GM12878 (cell line): Measurements from ENCODE around the gene SOX18. TPM values are rescaled to one million over a fixed set of nuclear protein-coding genes. Genes with fewer than 3 reads are reported as not detected.

ENCODE experiments used
- ATAC-seq: fragments of 200-7000 bp; cut with Tn5 transposase; 3 replicates; pipeline ENCODE4 v1.9.1; 2020; ENCODE audit warnings: mild to moderate bottlenecking, moderate library complexity
- BruUV-seq: library from RNA; stranded (reverse); fragments of 400-500 nt; replicated peaks from 2 replicates; lab custom pipeline; 2021; lab: Mats Ljungman, UMichigan
- CTCF ChIA-PET: fragments of 300-600 bp; sonication (Branson Sonifier 250); formaldehyde crosslinking; extraction: SDS; loops from one replicate; lab custom pipeline; 2021; ENCODE audit warnings: inconsistent platforms; lab: Yijun Ruan, JAX
- POLR2A ChIA-PET: fragments of 350-600 bp; formaldehyde crosslinking; extraction: SDS; loops from one replicate; lab custom pipeline; 2021; ENCODE audit warnings: inconsistent platforms; lab: Charles Lee
- RAD21 ChIA-PET: fragments of 300-600 bp; sonication (Branson Sonifier 250); formaldehyde crosslinking; loops from one replicate; lab custom pipeline; 2023; ENCODE audit warnings: antibody characterized with exemption; ENCODE audit not compliant: unreplicated experiment; lab: Charles Lee
- SMC1A ChIA-PET: fragments of 300-600 bp; sonication (Branson Sonifier 250); formaldehyde crosslinking; loops from one replicate; lab custom pipeline; 2023; ENCODE audit not compliant: unreplicated experiment, uncharacterized antibody; lab: Charles Lee
- DNase-seq: peaks from one replicate; pipeline ENCODE4 v3.0.0-alpha.2; 2011; ENCODE audit warnings: low read depth, low spot score
- FAIRE-seq: peaks from 3 replicates; lab custom pipeline; 2011; peaks lifted over from hg19 to GRCh38; lab: Jason Lieb, UNC
- H2AFZ ChIP-seq: 2 replicates; pipeline ENCODE4 v1.6.0; 2011; ENCODE audit warnings: low read depth, low read length, control low read depth; ENCODE audit not compliant: control insufficient read depth
- H3K27ac ChIP-seq: 2 replicates; pipeline ENCODE4 v1.5.1; 2011; ENCODE audit warnings: control low read depth; ENCODE audit not compliant: control insufficient read depth, insufficient read depth
- H3K27me3 ChIP-seq, 2 experiments: replicated peaks in 1 of 2; 2 replicates each; pipeline versions ENCODE4 v1.6.0 to v1.6.1; 2011; ENCODE audit warnings: low read length in 1 of 2; ENCODE audit not compliant: control insufficient read depth in 2 of 2, insufficient read depth in 2 of 2
- H3K36me3 ChIP-seq, 2 experiments: 2 replicates each; pipeline ENCODE4 v1.5.1; 2011; ENCODE audit warnings: low read length in 1 of 2; ENCODE audit not compliant: control insufficient read depth in 2 of 2, insufficient read depth in 2 of 2
- H3K4me1 ChIP-seq: 2 replicates; pipeline ENCODE4 v1.6.1; 2011; ENCODE audit warnings: mild to moderate bottlenecking, low read length, moderate library complexity, mixed read lengths; ENCODE audit not compliant: control insufficient read depth, insufficient read depth
- H3K4me2 ChIP-seq: 2 replicates; pipeline ENCODE4 v1.6.0; 2011; ENCODE audit warnings: control low read depth; ENCODE audit not compliant: control insufficient read depth, insufficient read depth
- H3K4me3 ChIP-seq: fragments of 200-600 bp; sonication (generic); 2 replicates; pipeline ENCODE4 v1.5.1; 2016
- H3K79me2 ChIP-seq: 2 replicates; pipeline ENCODE4 v1.6.0; 2011; ENCODE audit warnings: low read length; ENCODE audit not compliant: control insufficient read depth, insufficient read depth
- H3K9ac ChIP-seq: 2 replicates; pipeline ENCODE4 v1.8.0; 2011; ENCODE audit warnings: low read length, control low read depth, mixed read lengths; ENCODE audit not compliant: control insufficient read depth, insufficient read depth
- H3K9me3 ChIP-seq: replicated peaks from 3 replicates; pipeline ENCODE4 v1.5.1; 2011; ENCODE audit warnings: mild to moderate bottlenecking, low read length; ENCODE audit not compliant: control insufficient read depth, insufficient read depth
- H4K20me1 ChIP-seq: 2 replicates; pipeline ENCODE4 v1.6.0; 2011; ENCODE audit not compliant: control insufficient read depth, insufficient read depth
- MTA2 ChIP-seq: fragments of 450-650 bp; IDR thresholded peaks from 2 replicates; pipeline ENCODE4 v1.6.1; 2016; ENCODE audit warnings: low read depth, mild to moderate bottlenecking, moderate library complexity
- NBN ChIP-seq: fragments of 450-650 bp; IDR thresholded peaks from 2 replicates; pipeline ENCODE4 v1.6.1; 2016
- PAX5 ChIP-seq: IDR thresholded peaks from 2 replicates; pipeline ENCODE4 v1.6.1; 2011; ENCODE audit warnings: low read depth, low read length, borderline replicate concordance
- PAX8 ChIP-seq: fragments of 450-650 bp; IDR thresholded peaks from 2 replicates; pipeline ENCODE4 v1.6.1; 2017; ENCODE audit warnings: mild to moderate bottlenecking, moderate library complexity
- RAD21 ChIP-seq: IDR thresholded peaks from 2 replicates; pipeline ENCODE4 v1.6.1; 2011; ENCODE audit warnings: mild to moderate bottlenecking, low read depth, low read length, moderate library complexity; ENCODE audit not compliant: insufficient read depth
- SREBF2 ChIP-seq: IDR thresholded peaks from 2 replicates; pipeline ENCODE4 v1.6.1; 2012; ENCODE audit warnings: mild to moderate bottlenecking, low read length
- WGBS: methylation state at CpG from one replicate; pipeline ENCODE4 v1.1.6; 2016; ENCODE audit warnings: low lambda C conversion rate; ENCODE audit not compliant: insufficient replicate concordance, insufficient coverage; ENCODE audit errors: missing lambda C conversion rate; 5-methylcytosine and 5-hydroxymethylcytosine counted together
- in situ Hi-C: fragments of 300-500 bp; cut with MboI; formaldehyde crosslinking; loops from 9 replicates; pipeline ENCODE4 v1.14.3; 2018; ENCODE audit warnings: mixed read lengths
- intact Hi-C: fragments of 100-400 bp; cut with micrococcal nuclease; formaldehyde crosslinking; loops from one replicate; pipeline ENCODE4 v1.14.2; 2022; ENCODE audit not compliant: unreplicated experiment
- polyA plus RNA-seq, 11 experiments: library from polyadenylated mRNA; depleted of rRNA in 4 of 11; unstranded in 6 of 11; stranded (reverse) in 5 of 11; fragments of >200 nt; fragmentation: Nextera tagmentation in 4 of 11; fragmentation: Illumina TruSeq in 1 of 11; extraction: Ambion mirVana in 4 of 11; extraction: Trizol in 1 of 11; gene quantifications; 1 replicate in 1 of 11; 2 replicates in 10 of 11; pipeline versions ENCODE4 v1.2.1 to v1.2.3, GENCODE V29; 2011 to 2016; ENCODE audit warnings: inconsistent platforms in 2 of 11, missing spikeins in 2 of 11, low read depth in 1 of 11
- total RNA-seq, 4 experiments: library from RNA; depleted of rRNA in 3 of 4; stranded (reverse); fragments of >200 nt in 3 of 4; fragmentation: Illumina TruSeq in 1 of 4; extraction: Trizol in 1 of 4; gene quantifications; 2 replicates each; pipeline versions ENCODE4 v1.2.1 to v1.2.3, GENCODE V29; 2013 to 2021
- TF ChIP-seq, protein P1 (sequence below): fragments of 450-650 bp; formaldehyde crosslinking; IDR thresholded peaks from 2 replicates; pipeline ENCODE4 v1.4.0; 2020; ENCODE audit warnings: mild to moderate bottlenecking, moderate library complexity

Gene SOX18
- total and polyA plus RNA-seq, 10 of the 15 experiments (the other 5 are each of a cell fraction or from before 2014, with no cell fraction given): 0.05 to 5.6 (median 0.28) TPM; not detected in 3

- SMC1A ChIA-PET: interaction anchor here (0.7 to 2.4 kb wide), 2 partner anchors 16 to 34 kb away, joined by 4 to 10 read pairs; no protein-coding TSS in a partner anchor
- BruUV-seq: no TSS peak
- CTCF ChIA-PET: interaction anchor here (1.4 to 1.7 kb wide), 2 partner anchors 15 to 34 kb away, joined by 5 to 12 read pairs; no protein-coding TSS in a partner anchor
These were observed 37.4 kb upstream of the SOX18 start for GRCh38 chr20:64086801-64087200.

More at GRCh38 chr20:64086801-64087200, 37.4 kb upstream of the SOX18 start:
- in situ Hi-C loops: no loop called here
- Histone ChIP-seq H4K20me1 (no peaks in the 10 kb centered on the region), H2AFZ (no peak overlapping the region), H3K79me2 (no peaks in the 10 kb centered on the region), H3K4me1 (peaks cover 7% of the 10 kb centered on the region), H3K4me2 (no peak overlapping the region), H3K27ac (no peak overlapping the region), H3K9ac (no peak overlapping the region), H3K27me3 (peaks cover 2 to 7% of the 10 kb centered on the region in 2 experiments; a peak in 2 of 4 replicates), H3K36me3 (no peaks in the 10 kb centered on the region), H3K9me3 (peaks cover 7% of the 10 kb centered on the region; the same call in 1 of the 3 replicates), H3K4me3 (no peak overlapping the region)
- 56% methylated on average over 7 of the region's 11 CpGs for WGBS
- RAD21 ChIA-PET: no interaction called here
- no peak for ATAC-seq
- no peak for DNase-seq
- POLR2A ChIA-PET: no interaction called here
- intact Hi-C loops: no loop called here
- no peak for FAIRE-seq
- no peak for TF ChIP-seq PAX5
- no peak for TF ChIP-seq PAX8
- TF ChIP-seq, protein P1, sequence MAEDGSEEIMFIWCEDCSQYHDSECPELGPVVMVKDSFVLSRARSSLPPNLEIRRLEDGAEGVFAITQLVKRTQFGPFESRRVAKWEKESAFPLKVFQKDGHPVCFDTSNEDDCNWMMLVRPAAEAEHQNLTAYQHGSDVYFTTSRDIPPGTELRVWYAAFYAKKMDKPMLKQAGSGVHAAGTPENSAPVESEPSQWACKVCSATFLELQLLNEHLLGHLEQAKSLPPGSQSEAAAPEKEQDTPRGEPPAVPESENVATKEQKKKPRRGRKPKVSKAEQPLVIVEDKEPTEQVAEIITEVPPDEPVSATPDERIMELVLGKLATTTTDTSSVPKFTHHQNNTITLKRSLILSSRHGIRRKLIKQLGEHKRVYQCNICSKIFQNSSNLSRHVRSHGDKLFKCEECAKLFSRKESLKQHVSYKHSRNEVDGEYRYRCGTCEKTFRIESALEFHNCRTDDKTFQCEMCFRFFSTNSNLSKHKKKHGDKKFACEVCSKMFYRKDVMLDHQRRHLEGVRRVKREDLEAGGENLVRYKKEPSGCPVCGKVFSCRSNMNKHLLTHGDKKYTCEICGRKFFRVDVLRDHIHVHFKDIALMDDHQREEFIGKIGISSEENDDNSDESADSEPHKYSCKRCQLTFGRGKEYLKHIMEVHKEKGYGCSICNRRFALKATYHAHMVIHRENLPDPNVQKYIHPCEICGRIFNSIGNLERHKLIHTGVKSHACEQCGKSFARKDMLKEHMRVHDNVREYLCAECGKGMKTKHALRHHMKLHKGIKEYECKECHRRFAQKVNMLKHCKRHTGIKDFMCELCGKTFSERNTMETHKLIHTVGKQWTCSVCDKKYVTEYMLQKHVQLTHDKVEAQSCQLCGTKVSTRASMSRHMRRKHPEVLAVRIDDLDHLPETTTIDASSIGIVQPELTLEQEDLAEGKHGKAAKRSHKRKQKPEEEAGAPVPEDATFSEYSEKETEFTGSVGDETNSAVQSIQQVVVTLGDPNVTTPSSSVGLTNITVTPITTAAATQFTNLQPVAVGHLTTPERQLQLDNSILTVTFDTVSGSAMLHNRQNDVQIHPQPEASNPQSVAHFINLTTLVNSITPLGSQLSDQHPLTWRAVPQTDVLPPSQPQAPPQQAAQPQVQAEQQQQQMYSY (CRISPR knock-in tag): no peak
- TF ChIP-seq SREBF2: no peak
- no peak for TF ChIP-seq RAD21
- no peak for TF ChIP-seq NBN
- TF ChIP-seq MTA2: no peak
